ENCODE results near the gene ZNF165.
A peak's percentile ranks its signal among the peaks of the same experiment; 100 is the strongest.

ZNF165 gene

GRCh38 chr6:28080631-28081485 is 490 bp downstream of the ZNF165 start:
- peak; percentile 94 for ATAC-seq
- peak; percentile 59; the same call in 1 of the 2 replicates for TF ChIP-seq ZFP3 (CRISPR knock-in tag; IDR thresholded peaks at IDR 0.05)
- no peak for TF ChIP-seq ISL1 (CRISPR knock-in tag; IDR thresholded peaks at IDR 0.05)
- TF ChIP-seq POU6F1 (CRISPR knock-in tag; IDR thresholded peaks at IDR 0.05; ENCODE audit: borderline replicate concordance, low read depth), result peak; percentile 55; the same call in 1 of the 2 replicates
- peak; percentile 40; the same call in 1 of the 2 replicates for TF ChIP-seq TSHZ2 (CRISPR knock-in tag; IDR thresholded peaks at IDR 0.05)
- 0 out of 2 replicates have a peak, but pooled peaks have one; percentile 20 for TF ChIP-seq SNAI2 (CRISPR knock-in tag; IDR thresholded peaks at IDR 0.05)
- TF ChIP-seq TOX (CRISPR knock-in tag; IDR thresholded peaks at IDR 0.05; ENCODE audit: borderline replicate concordance), result no peak

- TF ChIP-seq ARNTL (CRISPR knock-in tag; IDR thresholded peaks at IDR 0.05; ENCODE audit: borderline replicate concordance, low read depth), result no peak
- TF ChIP-seq TSHZ2 (CRISPR knock-in tag; IDR thresholded peaks at IDR 0.05), result no peak
- TF ChIP-seq GLIS3 (CRISPR knock-in tag; IDR thresholded peaks at IDR 0.05), result no peak
- no peak for TF ChIP-seq ISL1 (CRISPR knock-in tag; IDR thresholded peaks at IDR 0.05)
- TF ChIP-seq TCF4 (CRISPR knock-in tag; IDR thresholded peaks at IDR 0.05; ENCODE audit: borderline replicate concordance), result no peak
- no peak for TF ChIP-seq CSRNP3 (CRISPR knock-in tag; IDR thresholded peaks at IDR 0.05)
- TF ChIP-seq CREB5 (CRISPR knock-in tag; IDR thresholded peaks at IDR 0.05; ENCODE audit: low read depth), result no peak
- no peak for TF ChIP-seq ZNF565 (CRISPR knock-in tag; conservative IDR thresholded peaks at IDR 0.05; ENCODE audit: low read depth)
- TF ChIP-seq ZC3H10 (CRISPR knock-in tag; IDR thresholded peaks at IDR 0.05), result no peak
- ATAC-seq, result peak; percentile 33
These were observed 1.1 kb downstream of the ZNF165 start for GRCh38 chr6:28081486-28081751.

- ATAC-seq, result no peak
- TF ChIP-seq ZFP30 (CRISPR knock-in tag; IDR thresholded peaks at IDR 0.05) (no peak), SNAI2 (CRISPR knock-in tag; IDR thresholded peaks at IDR 0.05) (no peak), TSHZ2 (CRISPR knock-in tag; IDR thresholded peaks at IDR 0.05) (no peak), CREB5 (CRISPR knock-in tag; IDR thresholded peaks at IDR 0.05; ENCODE audit: low read depth) (no peak), ZNF8 (CRISPR knock-in tag; IDR thresholded peaks at IDR 0.05) (no peak), GLIS3 (CRISPR knock-in tag; IDR thresholded peaks at IDR 0.05) (no peak), ISL1 (CRISPR knock-in tag; IDR thresholded peaks at IDR 0.05) (no peak), TOX (CRISPR knock-in tag; IDR thresholded peaks at IDR 0.05; ENCODE audit: borderline replicate concordance) (no peak), ESRRG (CRISPR knock-in tag; IDR thresholded peaks at IDR 0.05) (no peak), ARNTL (CRISPR knock-in tag; IDR thresholded peaks at IDR 0.05; ENCODE audit: borderline replicate concordance, low read depth) (no peak), ZFP3 (CRISPR knock-in tag; IDR thresholded peaks at IDR 0.05) (no peak), BACH2 (CRISPR knock-in tag; IDR thresholded peaks at IDR 0.05; ENCODE audit: borderline replicate concordance) (no peak), PATZ1 (CRISPR knock-in tag; IDR thresholded peaks at IDR 0.05; ENCODE audit: borderline replicate concordance) (no peak)
These were observed 2.6 kb downstream of the ZNF165 start for GRCh38 chr6:28082939-28083338.

Data from SK-N-SH treated with all-trans-retinoic acid at 6 μM for 48 hours (cell line).